H9 (cell line): ENCODE data around the gene KCNH1. TPM values are rescaled to one million over a fixed set of nuclear protein-coding genes. Genes with fewer than 3 reads are reported as not detected.
"Not testable (repeated sequence)": the region's sequence is repeated elsewhere in the genome, so short reads cannot be mapped to it uniquely, and the experiment has no call there.

Experiments
- DNase-seq: peaks from one replicate; pipeline ENCODE4 v3.0.0-alpha.2; 2017
- H2AFZ ChIP-seq: one replicate; pipeline ENCODE4 v1.6.1; 2013; ENCODE audit warnings: mild to moderate bottlenecking, low read length, control low read depth, moderate library complexity
- H2AK5ac ChIP-seq: 2 replicates; pipeline ENCODE4 v1.6.1; 2013; ENCODE audit warnings: low read length, control low read depth, mixed read lengths; ENCODE audit not compliant: insufficient read length
- H2BK120ac ChIP-seq: one replicate; pipeline ENCODE4 v1.6.1; 2013; ENCODE audit warnings: low read depth, mild to moderate bottlenecking, low read length, control low read depth, inconsistent platforms; ENCODE audit not compliant: poor library complexity, severe bottlenecking
- H2BK12ac ChIP-seq: 2 replicates; pipeline ENCODE4 v1.6.1; 2013; ENCODE audit warnings: low read length, control low read depth, mixed read lengths, low read depth; ENCODE audit not compliant: insufficient read length
- H2BK15ac ChIP-seq: 2 replicates; pipeline ENCODE4 v1.6.1; 2013; ENCODE audit warnings: low read depth, low read length, control low read depth
- H2BK20ac ChIP-seq: one replicate; pipeline ENCODE4 v1.6.1; 2013; ENCODE audit warnings: low read depth, mild to moderate bottlenecking, low read length, control low read depth, inconsistent platforms; ENCODE audit not compliant: poor library complexity, severe bottlenecking
- H2BK5ac ChIP-seq: 2 replicates; pipeline ENCODE4 v1.6.1; 2013; ENCODE audit warnings: low read length, control low read depth, mixed read lengths; ENCODE audit not compliant: insufficient read length
- H3K14ac ChIP-seq: 2 replicates; pipeline ENCODE4 v1.6.1; 2013; ENCODE audit warnings: low read length, control low read depth; ENCODE audit not compliant: insufficient read depth
- H3K18ac ChIP-seq: 2 replicates; pipeline ENCODE4 v1.6.1; 2013; ENCODE audit warnings: low read depth, mild to moderate bottlenecking, mixed read lengths, low read length, control low read depth; ENCODE audit not compliant: insufficient read length
- H3K23ac ChIP-seq: 2 replicates; pipeline ENCODE4 v1.6.1; 2013; ENCODE audit warnings: low read length, control low read depth, mixed read lengths, low read depth; ENCODE audit not compliant: insufficient read length
- H3K23me2 ChIP-seq: 2 replicates; pipeline ENCODE4 v1.6.1; 2013; ENCODE audit warnings: low read depth, mild to moderate bottlenecking, mixed read lengths, low read length, control low read depth; ENCODE audit not compliant: insufficient read length, poor library complexity, severe bottlenecking
- H3K27ac ChIP-seq: 2 replicates; pipeline ENCODE4 v1.5.1; 2013; ENCODE audit warnings: low read length, control low read depth, mixed read lengths, low read depth; ENCODE audit not compliant: insufficient read length
- H3K27me3 ChIP-seq: 2 replicates; pipeline ENCODE4 v1.6.1; 2013; ENCODE audit warnings: low read length, control low read depth, inconsistent platforms; ENCODE audit not compliant: insufficient read depth
- H3K4ac ChIP-seq: 2 replicates; pipeline ENCODE4 v1.6.1; 2013; ENCODE audit warnings: low read depth, mild to moderate bottlenecking, control low read depth, inconsistent platforms, low read length, moderate library complexity
- H3K4me1 ChIP-seq: 2 replicates; pipeline ENCODE4 v1.6.1; 2013; ENCODE audit warnings: low read length, control low read depth, inconsistent platforms; ENCODE audit not compliant: insufficient read depth
- H3K4me2 ChIP-seq: 2 replicates; pipeline ENCODE4 v1.6.1; 2013; ENCODE audit warnings: low read length, control low read depth, mixed read lengths; ENCODE audit not compliant: insufficient read length, insufficient read depth
- H3K56ac ChIP-seq: 2 replicates; pipeline ENCODE4 v1.6.1; 2013; ENCODE audit warnings: low read depth, mild to moderate bottlenecking, mixed read lengths, low read length, control low read depth; ENCODE audit not compliant: insufficient read length
- H3K79me1 ChIP-seq: 2 replicates; pipeline ENCODE4 v1.6.1; 2013; ENCODE audit warnings: low read depth, mild to moderate bottlenecking, moderate library complexity, low read length, control low read depth, inconsistent platforms; ENCODE audit not compliant: insufficient read depth, poor library complexity, severe bottlenecking
- H3K79me2 ChIP-seq: 2 replicates; pipeline ENCODE4 v1.6.1; 2013; ENCODE audit warnings: low read length, control low read depth, inconsistent platforms; ENCODE audit not compliant: insufficient read depth
- H3K9ac ChIP-seq: 2 replicates; pipeline ENCODE4 v1.6.1; 2013; ENCODE audit warnings: low read length, control low read depth, mixed read lengths; ENCODE audit not compliant: insufficient read length; ENCODE audit errors: extremely low read depth
- H3K9me3 ChIP-seq: one replicate; pipeline ENCODE4 v1.6.1; 2013; ENCODE audit warnings: low read depth, low read length, inconsistent platforms; ENCODE audit not compliant: control insufficient read depth
- H3T11ph ChIP-seq: one replicate; pipeline ENCODE4 v1.6.1; 2013; ENCODE audit warnings: mild to moderate bottlenecking, low read length, control low read depth, inconsistent platforms
- H4K20me1 ChIP-seq: one replicate; pipeline ENCODE4 v1.6.1; 2013; ENCODE audit not compliant: control insufficient read depth, insufficient read length, insufficient read depth
- H4K5ac ChIP-seq: 2 replicates; pipeline ENCODE4 v1.6.1; 2013; ENCODE audit warnings: low read depth, mild to moderate bottlenecking, mixed read lengths, low read length, control low read depth; ENCODE audit not compliant: insufficient read length
- H4K8ac ChIP-seq: replicated peaks from 2 replicates; pipeline ENCODE4 v1.6.1; 2013; ENCODE audit warnings: low read length, control low read depth, mixed read lengths, low read depth; ENCODE audit not compliant: insufficient read length
- H4K91ac ChIP-seq: 2 replicates; pipeline ENCODE4 v1.6.1; 2013; ENCODE audit warnings: low read depth, mild to moderate bottlenecking, moderate library complexity, mixed read lengths, low read length, control low read depth; ENCODE audit not compliant: insufficient read length
- H3K27ac Mint-ChIP-seq, 3 experiments: 2 replicates in 2 of 3; 3 replicates in 1 of 3; pipeline ENCODE4 v1.8.0; 2020 to 2021; ENCODE audit warnings: mixed read lengths in 3 of 3, mild to moderate bottlenecking in 1 of 3, moderate library complexity in 1 of 3
- H3K27me3 Mint-ChIP-seq: 2 replicates; pipeline ENCODE4 v1.8.0; 2021; ENCODE audit warnings: low read depth, mild to moderate bottlenecking, moderate library complexity, mixed read lengths
- H3K36me3 Mint-ChIP-seq, 3 experiments: 2 replicates in 2 of 3; 3 replicates in 1 of 3; pipeline ENCODE4 v1.8.0; 2020 to 2021; ENCODE audit warnings: low read depth in 3 of 3, mixed read lengths in 3 of 3; ENCODE audit not compliant: insufficient read depth in 1 of 3
- H3K4me1 Mint-ChIP-seq, 2 experiments: 2 replicates each; pipeline ENCODE4 v1.8.0; 2020; ENCODE audit warnings: mixed read lengths in 2 of 2
- H3K4me3 Mint-ChIP-seq, 2 experiments: 2 replicates in 1 of 2; 3 replicates in 1 of 2; pipeline ENCODE4 v1.8.0; 2020 to 2021; ENCODE audit warnings: mild to moderate bottlenecking in 2 of 2, mixed read lengths in 2 of 2, moderate library complexity in 1 of 2
- H3K9me3 Mint-ChIP-seq, 2 experiments: 2 replicates in 1 of 2; 3 replicates in 1 of 2; pipeline ENCODE4 v1.8.0; 2020; ENCODE audit warnings: mild to moderate bottlenecking in 2 of 2, mixed read lengths in 2 of 2, moderate library complexity in 1 of 2
- CTCF ChIP-seq: fragments of 200-600 bp; sonication (generic); conservative IDR thresholded peaks from 3 replicates; pipeline ENCODE4 v1.8.0; 2021; ENCODE audit warnings: antibody characterized with exemption, mild to moderate bottlenecking
- WGBS: extraction: QIAGEN DNeasy Blood & Tissue Kit; methylation state at CpG from one replicate; pipeline ENCODE4 v1.1.7; 2013; ENCODE audit warnings: missing lambda C conversion rate, low lambda C conversion rate, mixed read lengths; ENCODE audit not compliant: insufficient read length; ENCODE audit errors: extremely low coverage; 5-methylcytosine and 5-hydroxymethylcytosine counted together
- total RNA-seq: library from RNA; stranded (reverse); gene quantifications from 2 replicates; pipeline ENCODE4 v1.2.1, GENCODE V29; 2021

The KCNH1 gene
- total RNA-seq, 1 experiment from 2014 or later = 0.11 TPM

GRCh38 chr1:210662291-210663050 lies 471.5 kb downstream of the KCNH1 start:
- no peaks in the 10 kb centered on the region for H3K4me1 ChIP-seq
- H3K4ac ChIP-seq = no peak overlapping the region
- TF ChIP-seq CTCF = no peak
- H3K23ac ChIP-seq = no peak overlapping the region
- Mint-ChIP-seq H3K4me1 (no peaks in the 10 kb centered on the region), H3K36me3 (no peaks in the 10 kb centered on the region; a peak in 1 of 7 replicates), H3K27me3 (peaks cover 6% of the 10 kb centered on the region), H3K27ac (no peak overlapping the region; a peak in 1 of 7 replicates), H3K9me3 (peaks cover 0 to 2% of the 10 kb centered on the region in 2 experiments; a peak in 1 of 5 replicates), H3K4me3 (no peak overlapping the region)
- no peak overlapping the region for H2BK20ac ChIP-seq
- no peak overlapping the region for H4K91ac ChIP-seq
- no peaks in the 10 kb centered on the region for H3K79me2 ChIP-seq
- no peak overlapping the region for H3K27ac ChIP-seq
- H2AK5ac ChIP-seq = no peak overlapping the region
- H3K9me3 ChIP-seq = no peaks in the 10 kb centered on the region
- H3K27me3 ChIP-seq = no peaks in the 10 kb centered on the region
- no peak overlapping the region for H4K5ac ChIP-seq
- no peak overlapping the region for H3K56ac ChIP-seq
- WGBS = no CpG with 5 or more reads among the region's 4 CpGs
- H2BK15ac ChIP-seq = no peak overlapping the region
- H3K9ac ChIP-seq = no peak overlapping the region
- H3K79me1 ChIP-seq = no peaks in the 10 kb centered on the region
- no peak overlapping the region for H2BK12ac ChIP-seq
- no peak overlapping the region for H3K4me2 ChIP-seq
- no peak overlapping the region for H2AFZ ChIP-seq
- H4K8ac ChIP-seq = no peak overlapping the region
- H3K23me2 ChIP-seq = no peaks in the 10 kb centered on the region
- no peak for DNase-seq
- no peak overlapping the region for H3K18ac ChIP-seq
- no peaks in the 10 kb centered on the region for H4K20me1 ChIP-seq
- H3K14ac ChIP-seq = no peak overlapping the region
- no peak overlapping the region for H3T11ph ChIP-seq
- H2BK5ac ChIP-seq = no peak overlapping the region
- H2BK120ac ChIP-seq = no peak overlapping the region

GRCh38 chr1:210661520-210661919 lies 472.4 kb downstream of the KCNH1 start:
- not testable (repeated sequence) for H2BK15ac ChIP-seq, H3K56ac ChIP-seq, H3K23me2 ChIP-seq, H4K8ac ChIP-seq, H2BK12ac ChIP-seq, DNase-seq, H3K27ac Mint-ChIP-seq, H3K4ac ChIP-seq, H4K91ac ChIP-seq, H2AK5ac ChIP-seq, H4K5ac ChIP-seq, H2AFZ ChIP-seq, H3K4me1 Mint-ChIP-seq, H3K14ac ChIP-seq, H2BK5ac ChIP-seq, H3K79me2 ChIP-seq, H3T11ph ChIP-seq, H3K27me3 Mint-ChIP-seq, H3K27ac ChIP-seq, H4K20me1 ChIP-seq, H3K23ac ChIP-seq, H3K27me3 ChIP-seq, H2BK120ac ChIP-seq, H3K4me2 ChIP-seq, H2BK20ac ChIP-seq, H3K4me3 Mint-ChIP-seq, H3K18ac ChIP-seq, H3K9me3 ChIP-seq, H3K79me1 ChIP-seq, H3K9ac ChIP-seq, H3K9me3 Mint-ChIP-seq, H3K36me3 Mint-ChIP-seq, H3K4me1 ChIP-seq
- no CpG with 5 or more reads among the region's 4 CpGs for WGBS
